PFSK-1 (cell line): ENCODE results near the gene HSPA12B.

Experiments
- FOXP2 ChIP-seq: optimal IDR thresholded peaks from 2 replicates; pipeline ENCODE3; 2011; ENCODE audit warnings: borderline replicate concordance, control low read depth, inconsistent platforms; ENCODE audit not compliant: insufficient read depth; ENCODE audit errors: extremely low read length, extremely low read depth
- POLR2AphosphoS5 ChIP-seq: IDR thresholded peaks from 2 replicates; pipeline ENCODE4 v1.6.1; 2012; ENCODE audit warnings: low read depth, mild to moderate bottlenecking, control low read depth, low read length, moderate library complexity

- no peak for TF ChIP-seq POLR2AphosphoS5
- TF ChIP-seq FOXP2, result no peak
These were observed 45.5 kb downstream of the HSPA12B start for GRCh38 chr20:3777716-3778629.
